Measurements from ENCODE around the gene GGN. TPM values are rescaled to one million over a fixed set of nuclear protein-coding genes. Genes with fewer than 3 reads are reported as not detected.
"Not testable (repeated sequence)": the region's sequence is repeated elsewhere in the genome, so short reads cannot be mapped to it uniquely, and the experiment has no call there.

Gene GGN
- total and polyA plus RNA-seq, 2 donors = 0.58 TPM; not detected in 1

DNA sequence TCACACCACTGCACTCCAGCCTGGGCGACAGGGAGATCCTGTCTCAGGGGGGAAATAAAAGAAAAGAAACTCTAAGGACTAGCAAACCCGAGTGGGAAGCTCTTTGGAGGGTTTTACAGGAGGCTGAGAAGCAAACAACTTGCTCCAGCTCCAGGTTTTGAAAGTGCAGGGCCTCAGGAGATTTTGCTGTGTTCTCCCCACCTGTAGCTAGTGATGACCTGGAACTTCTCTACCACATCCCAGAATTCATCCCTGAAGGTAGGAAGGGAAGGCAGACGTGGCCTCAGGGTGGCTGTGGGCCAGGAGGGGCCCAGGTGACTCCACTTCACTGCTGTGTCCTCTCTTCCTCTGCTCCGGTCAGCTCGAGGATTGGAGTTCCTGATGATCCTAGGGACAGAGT lies 29.8 kb downstream of the GGN start:
- WGBS = 37% methylated on average over 5 of the region's 5 CpGs
- no peak overlapping the region for H3K27ac ChIP-seq (ENCODE audit: low read depth)
- no peaks in the 10 kb centered on the region for H3K36me3 ChIP-seq (ENCODE audit: insufficient read depth)
- no peak overlapping the region for H3K4me3 ChIP-seq (ENCODE audit: low read depth, low read length)
- no peak for DNase-seq (ENCODE audit: extremely low spot score)
- no peaks in the 10 kb centered on the region for H3K4me1 ChIP-seq (ENCODE audit: insufficient read depth)

DNA sequence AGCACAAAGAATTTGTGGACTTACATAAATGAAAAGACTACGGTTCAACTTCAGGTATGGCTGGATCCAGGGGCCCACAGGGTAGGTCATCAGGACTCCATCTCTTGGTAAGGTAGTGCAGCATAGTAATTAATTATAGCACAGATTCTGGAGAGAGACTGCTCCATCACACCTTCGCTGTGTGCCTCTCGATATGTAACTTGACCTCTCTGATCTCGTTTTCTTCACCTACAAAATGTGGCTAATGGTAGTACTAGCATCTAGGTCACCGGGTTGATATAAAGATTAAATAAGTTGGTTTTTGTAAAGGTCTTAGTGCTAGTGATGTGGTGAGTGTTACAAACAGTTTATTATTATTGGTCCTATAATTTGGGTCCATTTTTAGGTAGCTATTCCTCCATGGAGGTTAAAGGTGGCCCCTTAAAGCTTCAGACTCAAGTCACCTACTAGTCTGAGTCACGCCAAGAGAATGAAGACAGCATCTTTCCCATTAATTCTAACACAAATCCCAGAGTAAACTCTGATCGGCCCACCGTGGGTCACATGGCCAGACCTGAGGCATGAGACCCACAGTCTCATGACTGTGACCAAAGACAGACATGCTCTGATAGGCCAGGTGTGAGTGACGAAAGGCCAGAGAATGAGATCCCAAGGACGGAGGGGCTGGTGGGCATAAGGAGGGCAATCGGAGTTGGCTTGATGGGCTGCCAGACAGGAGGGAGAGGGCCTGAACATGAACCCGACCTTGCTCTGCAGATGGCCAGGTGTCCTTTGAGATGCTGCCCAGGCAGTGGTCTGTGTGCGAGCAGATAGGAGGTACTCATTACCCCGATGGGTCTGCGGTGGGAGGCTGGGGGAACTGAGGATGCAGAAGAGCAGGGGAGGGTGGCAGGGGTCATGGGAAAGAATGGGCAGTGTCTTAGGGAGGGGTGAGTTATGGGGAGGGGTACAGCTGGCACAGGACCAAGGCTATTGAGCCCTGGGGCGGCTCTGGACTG lies 31.8 kb downstream of the GGN start:
- H3K4me1 ChIP-seq (ENCODE audit: insufficient read depth) = no peaks in the 10 kb centered on the region
- no peaks in the 10 kb centered on the region for H3K36me3 ChIP-seq (ENCODE audit: insufficient read depth)
- no peak overlapping the region for H3K27ac ChIP-seq (ENCODE audit: low read depth)
- DNase-seq (ENCODE audit: extremely low spot score) = no peak
- H3K4me3 ChIP-seq (ENCODE audit: low read depth, low read length) = no peak overlapping the region
- 72% methylated on average over 16 of the region's 16 CpGs for WGBS

DNA sequence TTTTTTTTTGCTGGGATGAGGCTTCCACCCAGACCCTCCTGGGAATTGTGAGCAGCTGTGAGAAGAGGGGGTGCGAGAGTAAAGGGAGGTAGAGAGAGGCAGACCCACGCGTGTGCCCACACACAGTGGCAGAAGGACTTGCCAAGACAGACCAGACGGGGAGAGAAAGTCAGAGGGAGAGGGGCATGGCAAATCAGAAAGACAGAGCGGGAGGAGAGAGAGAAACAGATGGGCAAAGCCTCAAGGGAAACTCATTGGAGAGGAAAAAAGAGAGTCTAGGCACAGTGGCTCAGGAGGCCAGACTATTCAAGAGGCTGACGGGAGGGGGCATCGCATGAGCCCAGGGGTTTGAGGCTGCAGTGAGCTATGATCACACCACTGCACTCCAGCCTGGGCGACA lies 35.2 kb downstream of the GGN start:
- no peak overlapping the region for H3K27ac ChIP-seq (ENCODE audit: low read depth)
- no peaks in the 10 kb centered on the region for H3K4me1 ChIP-seq (ENCODE audit: insufficient read depth)
- no peak for DNase-seq (ENCODE audit: extremely low spot score)
- WGBS = 66% methylated on average over 8 of the region's 8 CpGs
- no peaks in the 10 kb centered on the region for H3K36me3 ChIP-seq (ENCODE audit: insufficient read depth)
- no peak overlapping the region for H3K4me3 ChIP-seq (ENCODE audit: low read depth, low read length)

DNA sequence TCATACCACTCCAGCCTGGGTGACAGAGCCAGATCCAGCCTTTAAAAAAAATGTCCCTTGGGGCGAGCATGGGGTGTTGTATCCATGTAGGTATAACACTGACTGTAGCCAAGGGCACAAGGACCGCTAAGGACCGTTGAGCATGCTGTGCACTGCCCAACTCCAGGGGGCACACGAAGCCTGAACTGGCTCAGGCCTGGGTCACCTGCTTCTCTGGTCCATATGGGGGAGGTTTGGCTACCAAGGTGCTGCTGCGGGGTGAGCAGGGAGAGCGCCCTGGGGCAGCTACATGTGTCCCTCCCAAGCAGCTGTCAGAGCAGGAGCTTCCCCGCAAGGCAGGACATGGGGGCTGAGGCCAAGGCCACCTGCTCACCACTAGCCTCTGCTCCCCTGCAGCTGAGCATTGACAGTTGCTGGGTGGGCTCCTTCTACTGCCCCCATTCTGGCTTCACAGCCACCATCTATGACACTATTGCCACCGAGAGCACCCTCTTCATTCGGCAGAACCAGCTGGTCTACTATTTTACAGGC lies 35.9 kb downstream of the GGN start:
- H3K36me3 ChIP-seq (ENCODE audit: insufficient read depth) = no peaks in the 10 kb centered on the region
- WGBS = 77% methylated on average over 9 of the region's 9 CpGs
- no peak for DNase-seq (ENCODE audit: extremely low spot score)
- no peak overlapping the region for H3K4me3 ChIP-seq (ENCODE audit: low read depth, low read length)
- H3K27ac ChIP-seq (ENCODE audit: low read depth) = no peak overlapping the region
- no peaks in the 10 kb centered on the region for H3K4me1 ChIP-seq (ENCODE audit: insufficient read depth)

DNA sequence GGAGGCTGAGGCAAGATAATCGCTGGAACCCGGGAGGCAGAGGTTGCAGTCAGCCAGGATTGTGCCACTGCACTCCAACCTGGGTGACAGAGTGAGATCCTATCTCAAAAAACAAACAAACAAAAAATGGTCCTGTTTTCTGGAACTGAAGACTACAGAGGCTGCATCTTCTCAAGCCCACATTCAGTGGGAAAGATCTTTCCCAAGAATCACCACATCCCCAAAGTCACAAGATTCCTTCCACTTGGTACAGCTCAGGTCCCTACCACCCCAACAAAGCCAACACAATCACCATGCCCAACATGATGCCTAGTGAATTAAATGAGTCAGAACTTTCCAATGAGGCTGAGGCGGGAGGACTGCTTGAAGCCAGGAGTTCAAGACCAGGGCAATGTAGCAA lies 37.0 kb downstream of the GGN start:
- DNase-seq (ENCODE audit: extremely low spot score) = no peak
- Histone ChIP-seq H3K4me1 (ENCODE audit: insufficient read depth) (no peaks in the 10 kb centered on the region), H3K27ac (ENCODE audit: low read depth) (no peak overlapping the region), H3K36me3 (ENCODE audit: insufficient read depth) (no peaks in the 10 kb centered on the region), H3K4me3 (ENCODE audit: low read depth, low read length) (no peak overlapping the region)
- 79% methylated on average over 3 of the region's 3 CpGs for WGBS

DNA sequence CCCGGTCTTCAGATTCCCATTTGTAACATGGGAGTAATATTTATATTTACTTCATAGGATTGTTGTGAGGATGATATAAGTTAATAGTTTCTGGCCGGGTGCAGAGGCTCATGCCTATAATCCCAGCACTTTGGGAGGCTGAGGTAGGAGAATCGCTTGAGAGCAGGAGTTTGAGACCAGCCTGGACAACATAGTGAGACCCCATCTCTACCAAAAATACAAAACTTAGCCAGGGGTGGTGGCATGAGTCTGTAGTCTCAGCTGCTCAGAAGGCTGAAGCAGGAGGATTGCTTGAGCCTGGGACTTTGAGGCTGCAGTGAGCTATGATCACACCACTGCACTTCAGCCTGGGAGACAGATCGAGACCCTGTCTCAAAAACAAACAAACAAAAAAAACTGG lies 41.0 kb downstream of the GGN start:
- no peaks in the 10 kb centered on the region for H3K4me1 ChIP-seq (ENCODE audit: insufficient read depth)
- DNase-seq (ENCODE audit: extremely low spot score) = no peak
- WGBS = 79% methylated on average over 4 of the region's 4 CpGs
- no peak overlapping the region for H3K4me3 ChIP-seq (ENCODE audit: low read depth, low read length)
- no peak overlapping the region for H3K27ac ChIP-seq (ENCODE audit: low read depth)
- H3K36me3 ChIP-seq (ENCODE audit: insufficient read depth) = no peaks in the 10 kb centered on the region

DNA sequence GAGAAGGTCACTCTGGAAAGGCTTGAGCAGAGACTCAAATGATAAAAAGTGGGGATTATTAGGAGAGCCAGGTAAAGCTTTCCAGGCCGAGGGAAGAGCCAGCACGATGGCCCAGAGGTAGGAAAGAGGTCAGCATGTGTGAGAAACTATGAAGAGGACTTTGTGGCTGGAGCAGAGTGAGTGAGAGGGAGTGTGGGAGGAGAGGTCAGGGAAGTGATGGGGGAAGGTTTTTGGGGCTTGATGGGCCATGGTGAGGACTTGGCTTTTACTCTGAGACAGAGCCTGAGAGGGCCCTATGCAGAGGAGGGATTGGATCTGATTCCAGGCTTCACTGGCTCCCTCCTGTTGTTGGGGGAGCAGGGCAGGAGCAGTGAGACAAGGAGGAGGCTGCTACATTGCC lies 46.9 kb downstream of the GGN start:
- Histone ChIP-seq H3K36me3 (ENCODE audit: insufficient read depth) (no peaks in the 10 kb centered on the region), H3K4me3 (ENCODE audit: low read depth, low read length) (no peak overlapping the region), H3K27ac (ENCODE audit: low read depth) (no peak overlapping the region), H3K4me1 (ENCODE audit: insufficient read depth) (no peaks in the 10 kb centered on the region)
- no peak for DNase-seq (ENCODE audit: extremely low spot score)
- WGBS = 88% methylated on average over 2 of the region's 2 CpGs

DNA sequence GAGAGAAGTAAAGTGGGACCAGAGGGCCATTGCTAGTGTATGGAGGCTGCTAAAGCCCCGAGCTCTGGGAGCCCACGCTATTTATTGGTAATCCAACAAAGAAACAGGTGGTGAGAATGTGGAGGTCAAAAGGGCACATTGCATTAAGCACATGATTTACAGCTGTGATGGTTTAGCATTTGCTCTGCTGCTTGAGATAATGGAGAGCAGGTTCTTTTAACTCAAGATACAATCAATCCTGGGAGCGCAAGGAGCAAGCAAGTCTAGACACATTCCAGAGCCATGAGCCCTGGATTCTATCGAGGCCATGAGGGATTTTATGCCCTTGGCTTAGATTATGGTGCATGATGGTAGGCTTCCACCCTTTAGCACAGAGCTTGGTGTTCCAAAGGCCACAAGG lies 48.8 kb downstream of the GGN start:
- not testable (repeated sequence) for H3K27ac ChIP-seq (ENCODE audit: low read depth); H3K4me3 ChIP-seq (ENCODE audit: low read depth, low read length); DNase-seq (ENCODE audit: extremely low spot score); H3K4me1 ChIP-seq (ENCODE audit: insufficient read depth); H3K36me3 ChIP-seq (ENCODE audit: insufficient read depth)
- 54% methylated on average over 4 of the region's 4 CpGs for WGBS

DNA sequence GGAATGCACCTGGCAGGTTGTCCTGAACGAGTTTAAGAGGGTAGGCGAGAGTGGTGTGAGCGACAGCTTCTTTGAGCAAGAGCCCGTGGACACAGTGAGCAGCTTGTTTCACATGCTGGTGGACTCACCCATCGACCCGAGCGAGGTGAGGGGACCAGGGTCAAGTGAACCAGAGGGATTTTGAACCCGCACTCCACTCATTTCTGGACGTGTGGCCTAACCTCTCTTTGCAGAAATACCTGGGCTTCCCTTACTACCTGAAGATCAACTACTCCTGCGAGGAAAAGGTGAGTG lies 50.5 kb downstream of the GGN start:
- Histone ChIP-seq H3K4me3 (ENCODE audit: low read depth, low read length) (peak overlapping the region; percentile 60), H3K4me1 (ENCODE audit: insufficient read depth) (no peaks in the 10 kb centered on the region), H3K27ac (ENCODE audit: low read depth) (no peak overlapping the region), H3K36me3 (ENCODE audit: insufficient read depth) (no peaks in the 10 kb centered on the region)
- WGBS = 69% methylated on average over 10 of the region's 10 CpGs
- DNase-seq (ENCODE audit: extremely low spot score) = no peak

DNA sequence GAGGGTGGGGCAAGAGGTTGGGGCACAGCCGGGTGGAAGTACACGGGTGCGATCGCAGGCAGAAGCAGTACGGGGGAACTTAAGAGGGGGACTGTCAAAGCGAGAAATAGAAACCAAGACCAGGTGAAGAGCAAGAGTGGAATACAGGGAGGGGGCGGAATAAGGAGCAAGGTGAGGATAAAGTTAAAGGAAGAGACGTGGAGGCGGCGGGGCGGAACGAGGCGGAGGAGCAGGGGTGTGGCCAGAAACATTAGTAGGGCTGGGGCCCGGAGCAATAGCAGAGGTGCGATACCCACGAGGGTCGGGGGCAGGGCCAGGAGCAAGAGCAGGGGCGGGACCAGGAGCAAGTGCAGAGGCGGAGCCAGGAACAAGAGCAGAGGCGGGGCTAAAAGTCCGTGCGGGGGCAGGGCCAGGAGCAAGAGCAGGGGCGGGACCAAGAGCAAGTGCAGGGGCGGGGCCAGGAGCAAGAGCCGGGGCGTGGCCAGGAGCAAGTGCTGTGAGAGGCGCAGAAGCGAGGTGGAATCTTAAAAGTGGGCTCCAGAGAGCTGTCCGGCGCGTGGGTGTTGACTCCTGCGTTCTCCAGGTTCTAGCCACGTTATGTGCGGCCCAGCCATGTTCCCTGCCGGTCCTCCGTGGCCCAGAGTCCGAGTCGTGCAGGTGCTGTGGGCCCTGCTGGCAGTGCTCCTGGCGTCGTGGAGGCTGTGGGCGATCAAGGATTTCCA lies 51.0 kb downstream of the GGN start:
- no peaks in the 10 kb centered on the region for H3K4me1 ChIP-seq (ENCODE audit: insufficient read depth)
- H3K4me3 ChIP-seq (ENCODE audit: low read depth, low read length) = peak overlapping the region; percentile 60
- WGBS = 3% methylated on average over 41 of the region's 41 CpGs
- peak; percentile 84 for DNase-seq (ENCODE audit: extremely low spot score)
- H3K36me3 ChIP-seq (ENCODE audit: insufficient read depth) = no peaks in the 10 kb centered on the region
- peak overlapping the region; percentile 97 for H3K27ac ChIP-seq (ENCODE audit: low read depth)

DNA sequence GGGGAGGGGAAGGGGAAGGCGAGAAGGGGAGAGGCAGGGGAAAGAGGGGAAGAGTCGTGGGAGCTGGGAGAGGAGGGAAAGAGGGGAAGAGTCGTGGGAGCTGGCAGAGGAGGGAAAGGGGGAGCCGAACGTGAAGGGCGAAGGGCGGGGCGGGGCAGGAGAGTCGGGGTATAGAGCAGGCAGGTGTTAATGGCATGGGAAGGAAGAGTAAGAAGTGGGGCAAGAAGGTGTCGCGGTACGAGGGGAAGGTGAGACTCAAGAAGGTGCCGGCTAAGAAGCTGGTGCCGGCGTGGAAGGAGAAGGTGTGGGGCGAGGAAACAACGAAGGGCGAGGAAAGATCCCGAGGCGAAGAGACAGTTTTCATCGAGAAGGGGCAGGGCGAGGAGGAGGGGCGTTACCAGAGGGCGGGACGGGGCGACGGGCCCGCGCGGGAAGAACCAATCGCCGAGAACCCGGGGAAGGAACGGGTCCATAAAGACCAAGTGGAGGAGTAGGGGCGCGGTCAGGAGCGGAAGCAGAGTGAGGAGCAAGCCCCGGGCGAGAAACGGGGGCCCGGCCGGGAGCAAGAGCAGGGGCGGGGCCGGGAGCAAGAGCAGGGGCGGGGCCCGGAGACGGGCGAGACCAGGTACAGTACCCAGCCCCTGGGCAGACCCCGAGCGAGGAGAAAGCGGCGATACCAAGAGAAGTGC lies 51.7 kb downstream of the GGN start:
- peak overlapping the region; percentile 97 for H3K27ac ChIP-seq (ENCODE audit: low read depth)
- peak; percentile 93 for DNase-seq (ENCODE audit: extremely low spot score)
- peak overlapping the region; percentile 60 for H3K4me3 ChIP-seq (ENCODE audit: low read depth, low read length)
- under 1% methylated on average over 52 of the region's 52 CpGs for WGBS
- no peaks in the 10 kb centered on the region for H3K4me1 ChIP-seq (ENCODE audit: insufficient read depth)
- no peaks in the 10 kb centered on the region for H3K36me3 ChIP-seq (ENCODE audit: insufficient read depth)
